ENCODE data around the gene MCUB.

MCUB gene

DNA sequence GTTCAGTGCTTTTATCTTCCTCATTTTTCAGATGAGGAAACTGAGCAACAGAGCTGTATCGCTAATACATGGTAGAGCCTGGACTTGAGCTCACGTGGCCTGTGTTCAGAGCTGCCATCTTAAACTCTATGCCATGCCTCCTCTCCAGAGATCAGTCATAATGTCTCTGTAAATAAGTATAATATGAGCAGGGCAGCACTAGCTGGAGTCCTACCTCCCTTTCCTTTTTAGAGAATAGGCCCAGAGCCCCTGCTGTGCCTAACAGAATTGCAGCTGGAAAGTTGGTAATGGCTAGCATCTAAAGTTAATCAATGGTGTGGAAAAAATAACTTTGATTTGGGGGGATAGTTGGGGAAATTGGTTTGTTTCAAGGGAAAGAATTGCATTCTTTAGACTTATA is 122.8 kb downstream of the MCUB start:
- no peak for DNase-seq (ENCODE audit: low spot score)
- TF ChIP-seq, protein P1, sequence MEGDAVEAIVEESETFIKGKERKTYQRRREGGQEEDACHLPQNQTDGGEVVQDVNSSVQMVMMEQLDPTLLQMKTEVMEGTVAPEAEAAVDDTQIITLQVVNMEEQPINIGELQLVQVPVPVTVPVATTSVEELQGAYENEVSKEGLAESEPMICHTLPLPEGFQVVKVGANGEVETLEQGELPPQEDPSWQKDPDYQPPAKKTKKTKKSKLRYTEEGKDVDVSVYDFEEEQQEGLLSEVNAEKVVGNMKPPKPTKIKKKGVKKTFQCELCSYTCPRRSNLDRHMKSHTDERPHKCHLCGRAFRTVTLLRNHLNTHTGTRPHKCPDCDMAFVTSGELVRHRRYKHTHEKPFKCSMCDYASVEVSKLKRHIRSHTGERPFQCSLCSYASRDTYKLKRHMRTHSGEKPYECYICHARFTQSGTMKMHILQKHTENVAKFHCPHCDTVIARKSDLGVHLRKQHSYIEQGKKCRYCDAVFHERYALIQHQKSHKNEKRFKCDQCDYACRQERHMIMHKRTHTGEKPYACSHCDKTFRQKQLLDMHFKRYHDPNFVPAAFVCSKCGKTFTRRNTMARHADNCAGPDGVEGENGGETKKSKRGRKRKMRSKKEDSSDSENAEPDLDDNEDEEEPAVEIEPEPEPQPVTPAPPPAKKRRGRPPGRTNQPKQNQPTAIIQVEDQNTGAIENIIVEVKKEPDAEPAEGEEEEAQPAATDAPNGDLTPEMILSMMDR (IDR thresholded peaks at IDR 0.05; ENCODE audit: extremely low read depth, missing control alignments) = no peak

GRCh38 chr4:109683621-109684253 is 123.7 kb downstream of the MCUB start:
- no peak for DNase-seq (ENCODE audit: low spot score)
- TF ChIP-seq, protein P1 (IDR thresholded peaks at IDR 0.05; ENCODE audit: extremely low read depth, missing control alignments) = no peak

DNA sequence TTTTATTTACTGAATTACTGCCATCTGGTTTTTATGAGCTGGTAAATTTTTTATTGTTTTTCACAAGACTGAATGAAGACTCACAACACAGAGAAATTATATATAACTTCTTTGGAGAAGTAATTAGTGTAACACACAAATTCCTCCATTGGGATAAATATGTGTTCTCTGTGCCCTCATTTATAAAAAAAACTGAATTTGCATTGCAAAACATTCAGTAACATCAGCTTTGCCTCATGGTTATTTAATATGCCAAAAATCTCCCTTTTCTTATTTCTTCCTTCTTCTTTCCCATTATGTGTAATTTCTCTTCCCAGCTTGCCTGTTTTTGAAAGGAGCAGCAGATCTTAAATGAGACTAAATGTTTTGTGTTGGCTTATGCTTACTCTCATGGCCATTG is 124.7 kb downstream of the MCUB start:
- TF ChIP-seq, protein P1 (IDR thresholded peaks at IDR 0.05; ENCODE audit: extremely low read depth, missing control alignments) = no peak
- no peak for DNase-seq (ENCODE audit: low spot score)

- no peak for DNase-seq (ENCODE audit: low spot score)
- TF ChIP-seq, protein P1 (IDR thresholded peaks at IDR 0.05; ENCODE audit: extremely low read depth, missing control alignments) = no peak
Observed at GRCh38 chr4:109690690-109691410, 130.8 kb downstream of the MCUB start.

GRCh38 chr4:109691411-109691920 is 131.4 kb downstream of the MCUB start:
- TF ChIP-seq, protein P1 (IDR thresholded peaks at IDR 0.05; ENCODE audit: extremely low read depth, missing control alignments) = no peak
- DNase-seq (ENCODE audit: low spot score) = no peak

DNA sequence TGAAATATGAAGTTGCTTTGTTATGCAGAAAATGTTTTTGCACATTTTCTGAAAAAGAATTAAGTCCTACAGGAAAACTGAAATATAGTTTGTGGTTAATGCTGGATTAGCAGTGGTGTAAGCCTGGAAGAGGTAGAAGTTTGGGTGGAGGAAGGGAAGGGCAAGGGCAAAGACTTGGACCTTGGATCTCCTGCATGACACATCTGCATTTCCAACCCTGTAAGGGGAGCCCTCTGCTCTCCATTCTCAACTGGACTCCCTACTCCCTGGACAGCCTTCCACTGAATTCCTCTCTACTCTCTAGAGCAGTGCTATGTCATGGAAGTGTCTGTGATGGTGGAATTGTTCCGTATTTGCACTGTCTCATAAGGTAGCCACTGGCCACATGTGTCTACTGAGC is 138.6 kb downstream of the MCUB start:
- DNase-seq (ENCODE audit: low spot score) = no peak
- TF ChIP-seq, protein P1 (IDR thresholded peaks at IDR 0.05; ENCODE audit: extremely low read depth, missing control alignments) = no peak

DNA sequence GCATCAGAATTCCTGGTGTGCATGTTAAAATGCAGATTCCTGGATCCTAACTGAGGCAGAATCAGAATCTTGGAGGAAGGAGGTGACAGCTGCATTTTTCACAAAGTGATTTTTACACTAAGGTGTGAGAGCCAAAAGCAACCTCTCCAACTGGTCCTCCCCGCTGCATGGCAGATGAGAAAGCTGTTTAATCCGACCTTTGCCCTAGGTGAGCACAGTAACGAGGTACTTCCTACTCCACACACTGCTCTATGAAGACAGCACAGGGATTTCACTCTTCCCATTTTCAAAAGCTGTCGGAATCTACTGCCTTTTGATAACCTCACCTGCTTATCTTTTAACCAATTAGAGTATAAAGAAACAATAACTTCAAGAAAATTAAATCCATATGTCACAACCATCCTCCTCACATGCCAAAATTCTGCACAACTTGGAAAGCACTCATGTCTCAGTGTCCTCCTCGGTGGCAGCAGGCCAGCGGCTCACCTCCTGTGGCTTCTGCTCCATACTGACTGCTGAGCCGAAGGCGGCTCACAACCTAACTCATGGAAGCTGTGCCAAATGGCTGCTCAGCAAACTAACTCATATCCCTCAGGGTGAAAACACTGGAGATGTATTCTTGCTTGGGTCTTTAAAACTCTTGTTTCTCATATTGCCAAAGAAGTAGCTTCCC is 139.6 kb downstream of the MCUB start:
- DNase-seq (ENCODE audit: low spot score) = no peak
- TF ChIP-seq, protein P1 (IDR thresholded peaks at IDR 0.05; ENCODE audit: extremely low read depth, missing control alignments) = no peak
